Measurements from ENCODE around the gene ATP5F1C.

GRCh38 chr10:7787857-7788638 is at the start of gene ATP5F1C, which contains the start of gene KIN:
- TF ChIP-seq CTCF (IDR thresholded peaks at IDR 0.05) (no peak), POLR2A (IDR thresholded peaks at IDR 0.05) (peak; percentile 80)
